ENCODE measurements around the gene TMEM89. TPM values are rescaled to one million over a fixed set of nuclear protein-coding genes. Genes with fewer than 3 reads are reported as not detected.

Gene TMEM89
- total and polyA plus RNA-seq, 5 donors from 2014 or later = not detected

- H3K9me3 ChIP-seq (ENCODE audit: control insufficient read depth in 2 of 2, low read length in 2 of 2) = no peaks in the 10 kb centered on the region
- no peak overlapping the region for H3K27ac ChIP-seq (ENCODE audit: insufficient read depth, low read length, poor library complexity, severe bottlenecking)
- H3K4me3 ChIP-seq (ENCODE audit: low read depth, low read length) = no peak overlapping the region
- Mint-ChIP-seq H3K4me3 (peak overlapping the region in 3 of 4 donors; percentile 4 to 89 (median 39)), H3K27me3 (peaks cover 16% of the 10 kb centered on the region), H3K27ac (no peak overlapping the region), H3K4me1 (peaks cover 0 to 35% (median 12%) of the 10 kb centered on the region in 4 donors), H3K36me3 (no peaks in the 10 kb centered on the region), H3K9me3 (peaks cover 0 to 3% (median 0%) of the 10 kb centered on the region in 7 donors)
- H3K27me3 ChIP-seq (ENCODE audit: control insufficient read depth, insufficient read depth, low read length) = no peaks in the 10 kb centered on the region
- ATAC-seq (ENCODE audit: low read depth in 2 of 2) = no peak
- H3K36me3 ChIP-seq (ENCODE audit: control insufficient read depth, insufficient read depth, low read length) = no peaks in the 10 kb centered on the region
- peaks cover 47% of the 10 kb centered on the region for H3K4me1 ChIP-seq (ENCODE audit: control insufficient read depth, insufficient read depth, low read length, poor library complexity, severe bottlenecking)
- DNase-seq = no peak
Observed at GRCh38 chr3:48660800-48661400, 39.3 kb upstream of the TMEM89 start.

GRCh38 chr3:48656841-48657281 lies 35.3 kb upstream of the TMEM89 start:
- ATAC-seq (ENCODE audit: low read depth in 2 of 2) (no peak), DNase-seq (peak; percentile 31 to 41 (median 37))
- H3K9me3 ChIP-seq (ENCODE audit: control insufficient read depth in 2 of 2, low read length in 2 of 2) = no peaks in the 10 kb centered on the region
- no peaks in the 10 kb centered on the region for H3K36me3 ChIP-seq (ENCODE audit: control insufficient read depth, insufficient read depth, low read length)
- H3K4me1 ChIP-seq (ENCODE audit: control insufficient read depth, insufficient read depth, low read length, poor library complexity, severe bottlenecking) = peaks cover 33% of the 10 kb centered on the region
- peak overlapping the region in 1 of 3 donors; percentile 80 for H3K27ac Mint-ChIP-seq
- H3K27ac ChIP-seq (ENCODE audit: insufficient read depth, low read length, poor library complexity, severe bottlenecking) = peak overlapping the region; percentile 83
- H3K9me3 Mint-ChIP-seq = peaks cover 0 to 2% (median 0%) of the 10 kb centered on the region in 7 donors
- H3K36me3 Mint-ChIP-seq = no peaks in the 10 kb centered on the region
- H3K27me3 ChIP-seq (ENCODE audit: control insufficient read depth, insufficient read depth, low read length) = no peaks in the 10 kb centered on the region
- peak overlapping the region; percentile 75 to 88 (median 85) for H3K4me3 Mint-ChIP-seq
- peaks cover 0 to 28% (median 6%) of the 10 kb centered on the region in 4 donors for H3K4me1 Mint-ChIP-seq
- H3K4me3 ChIP-seq (ENCODE audit: low read depth, low read length) = no peak overlapping the region
- peaks cover 4% of the 10 kb centered on the region for H3K27me3 Mint-ChIP-seq

GRCh38 chr3:48656061-48656840 lies 34.7 kb upstream of the TMEM89 start:
- H3K4me3 Mint-ChIP-seq = peak overlapping the region; percentile 81 to 88 (median 86)
- Histone ChIP-seq H3K4me1 (ENCODE audit: control insufficient read depth, insufficient read depth, low read length, poor library complexity, severe bottlenecking) (peaks cover 26% of the 10 kb centered on the region), H3K9me3 (ENCODE audit: control insufficient read depth in 2 of 2, low read length in 2 of 2) (no peaks in the 10 kb centered on the region), H3K4me3 (ENCODE audit: low read depth, low read length) (no peak overlapping the region), H3K36me3 (ENCODE audit: control insufficient read depth, insufficient read depth, low read length) (no peaks in the 10 kb centered on the region), H3K27ac (ENCODE audit: insufficient read depth, low read length, poor library complexity, severe bottlenecking) (peak overlapping the region; percentile 83), H3K27me3 (ENCODE audit: control insufficient read depth, insufficient read depth, low read length) (no peaks in the 10 kb centered on the region)
- peaks cover 0 to 22% (median 6%) of the 10 kb centered on the region in 4 donors for H3K4me1 Mint-ChIP-seq
- peaks cover 4% of the 10 kb centered on the region for H3K27me3 Mint-ChIP-seq
- DNase-seq (peak; percentile 77 to 89 (median 88)), ATAC-seq (ENCODE audit: low read depth in 2 of 2) (peak; percentile 80 to 81)
- no peaks in the 10 kb centered on the region for H3K36me3 Mint-ChIP-seq
- H3K9me3 Mint-ChIP-seq = peaks cover 0 to 2% (median 0%) of the 10 kb centered on the region in 7 donors
- peak overlapping the region; percentile 38 to 88 (median 80) for H3K27ac Mint-ChIP-seq

- peaks cover 0 to 22% (median 6%) of the 10 kb centered on the region in 4 donors for H3K4me1 Mint-ChIP-seq
- H3K27ac Mint-ChIP-seq = peak overlapping the region; percentile 81 to 89 (median 88)
- peaks cover 0 to 2% (median 0%) of the 10 kb centered on the region in 7 donors for H3K9me3 Mint-ChIP-seq
- H3K27me3 Mint-ChIP-seq = peaks cover 4% of the 10 kb centered on the region
- H3K36me3 ChIP-seq (ENCODE audit: control insufficient read depth, insufficient read depth, low read length) = no peaks in the 10 kb centered on the region
- peak overlapping the region; percentile 81 to 87 (median 86) for H3K4me3 Mint-ChIP-seq
- H3K36me3 Mint-ChIP-seq = no peaks in the 10 kb centered on the region
- DNase-seq (peak; percentile 41 to 78 (median 59)), ATAC-seq (ENCODE audit: low read depth in 2 of 2) (peak; percentile 36 to 44)
- peak overlapping the region; percentile 53 for H3K4me3 ChIP-seq (ENCODE audit: low read depth, low read length)
- no peaks in the 10 kb centered on the region for H3K9me3 ChIP-seq (ENCODE audit: control insufficient read depth in 2 of 2, low read length in 2 of 2)
- H3K27me3 ChIP-seq (ENCODE audit: control insufficient read depth, insufficient read depth, low read length) = no peaks in the 10 kb centered on the region
- peak overlapping the region; percentile 83 for H3K27ac ChIP-seq (ENCODE audit: insufficient read depth, low read length, poor library complexity, severe bottlenecking)
- peaks cover 22% of the 10 kb centered on the region for H3K4me1 ChIP-seq (ENCODE audit: control insufficient read depth, insufficient read depth, low read length, poor library complexity, severe bottlenecking)
Observed at GRCh38 chr3:48655606-48656005, 34.0 kb upstream of the TMEM89 start.

- Mint-ChIP-seq H3K4me3 (peak overlapping the region; percentile 81 to 87 (median 86)), H3K9me3 (peaks cover 0 to 2% (median 0%) of the 10 kb centered on the region in 7 donors), H3K4me1 (peaks cover 0 to 22% (median 6%) of the 10 kb centered on the region in 4 donors), H3K27ac (peak overlapping the region; percentile 81 to 89 (median 88)), H3K36me3 (no peaks in the 10 kb centered on the region), H3K27me3 (peaks cover 4% of the 10 kb centered on the region)
- no peaks in the 10 kb centered on the region for H3K9me3 ChIP-seq (ENCODE audit: control insufficient read depth in 2 of 2, low read length in 2 of 2)
- H3K36me3 ChIP-seq (ENCODE audit: control insufficient read depth, insufficient read depth, low read length) = no peaks in the 10 kb centered on the region
- ATAC-seq (ENCODE audit: low read depth in 2 of 2) (no peak), DNase-seq (no peak)
- peaks cover 22% of the 10 kb centered on the region for H3K4me1 ChIP-seq (ENCODE audit: control insufficient read depth, insufficient read depth, low read length, poor library complexity, severe bottlenecking)
- peak overlapping the region; percentile 83 for H3K27ac ChIP-seq (ENCODE audit: insufficient read depth, low read length, poor library complexity, severe bottlenecking)
- H3K27me3 ChIP-seq (ENCODE audit: control insufficient read depth, insufficient read depth, low read length) = no peaks in the 10 kb centered on the region
- H3K4me3 ChIP-seq (ENCODE audit: low read depth, low read length) = peak overlapping the region; percentile 53
Observed at GRCh38 chr3:48655063-48655462, 33.5 kb upstream of the TMEM89 start.

- Mint-ChIP-seq H3K4me3 (peak overlapping the region in 3 of 4 donors; percentile 22 to 87 (median 48)), H3K27ac (peak overlapping the region in 2 of 3 donors; percentile 22 to 71), H3K4me1 (peaks cover 0 to 20% (median 6%) of the 10 kb centered on the region in 4 donors), H3K27me3 (no peaks in the 10 kb centered on the region), H3K36me3 (no peaks in the 10 kb centered on the region), H3K9me3 (peaks cover 0 to 2% (median 0%) of the 10 kb centered on the region in 7 donors)
- H3K4me1 ChIP-seq (ENCODE audit: control insufficient read depth, insufficient read depth, low read length, poor library complexity, severe bottlenecking) = peaks cover 22% of the 10 kb centered on the region
- H3K4me3 ChIP-seq (ENCODE audit: low read depth, low read length) = no peak overlapping the region
- H3K36me3 ChIP-seq (ENCODE audit: control insufficient read depth, insufficient read depth, low read length) = peaks cover 2% of the 10 kb centered on the region
- H3K9me3 ChIP-seq (ENCODE audit: control insufficient read depth in 2 of 2, low read length in 2 of 2) = no peaks in the 10 kb centered on the region
- no peak for DNase-seq
- no peaks in the 10 kb centered on the region for H3K27me3 ChIP-seq (ENCODE audit: control insufficient read depth, insufficient read depth, low read length)
- H3K27ac ChIP-seq (ENCODE audit: insufficient read depth, low read length, poor library complexity, severe bottlenecking) = no peak overlapping the region
- no peak for ATAC-seq (ENCODE audit: low read depth in 2 of 2)
Observed at GRCh38 chr3:48652923-48653715, 31.6 kb upstream of the TMEM89 start.

GRCh38 chr3:48651771-48652170 lies 30.2 kb upstream of the TMEM89 start:
- Mint-ChIP-seq H3K4me1 (peaks cover 0 to 11% (median 4%) of the 10 kb centered on the region in 4 donors), H3K4me3 (no peak overlapping the region)

More at GRCh38 chr3:48651771-48652170, 30.2 kb upstream of the TMEM89 start:
- no peak for ATAC-seq (ENCODE audit: low read depth in 2 of 2)
- Mint-ChIP-seq H3K36me3 (no peaks in the 10 kb centered on the region), H3K27me3 (no peaks in the 10 kb centered on the region), H3K27ac (no peak overlapping the region), H3K9me3 (peaks cover 0 to 2% (median 0%) of the 10 kb centered on the region in 7 donors)
- no peak for DNase-seq
- Histone ChIP-seq H3K9me3 (ENCODE audit: control insufficient read depth in 2 of 2, low read length in 2 of 2) (no peaks in the 10 kb centered on the region), H3K27me3 (ENCODE audit: control insufficient read depth, insufficient read depth, low read length) (no peaks in the 10 kb centered on the region), H3K4me3 (ENCODE audit: low read depth, low read length) (no peak overlapping the region), H3K4me1 (ENCODE audit: control insufficient read depth, insufficient read depth, low read length, poor library complexity, severe bottlenecking) (peaks cover 17% of the 10 kb centered on the region), H3K36me3 (ENCODE audit: control insufficient read depth, insufficient read depth, low read length) (peaks cover 2% of the 10 kb centered on the region), H3K27ac (ENCODE audit: insufficient read depth, low read length, poor library complexity, severe bottlenecking) (no peak overlapping the region)

All from CD4-positive, CD25-positive, alpha-beta regulatory T cell (primary cell).